Mucosa of descending colon (tissue), 3 donors: Measurements from ENCODE around the gene AGAP4. TPM values are rescaled to one million over a fixed set of nuclear protein-coding genes. Genes with fewer than 3 reads are reported as not detected.
"Not testable (repeated sequence)": the region's sequence is repeated elsewhere in the genome, so short reads cannot be mapped to it uniquely, and the experiment has no call there.

Experiments used
- ATAC-seq: fragments of 200-7000 bp; cut with Tn5 transposase; one replicate; pipeline ENCODE4 v1.9.1; 2020; ENCODE audit warnings: mild to moderate bottlenecking, moderate library complexity
- DNase-seq, 3 donors: peaks; one replicate each; pipeline ENCODE4 v3.0.0-alpha.2; 2020
- H3K36me3 ChIP-seq: fragments of 200-600 bp; one replicate; pipeline ENCODE4 v1.8.0; 2021; ENCODE audit warnings: low read depth, mild to moderate bottlenecking
- H3K4me1 ChIP-seq: fragments of 200-600 bp; one replicate; pipeline ENCODE4 v1.8.0; 2021; ENCODE audit warnings: low read depth, mild to moderate bottlenecking
- H3K4me3 ChIP-seq: fragments of 200-600 bp; one replicate; pipeline ENCODE4 v1.8.0; 2021; ENCODE audit warnings: mild to moderate bottlenecking
- H3K9me3 ChIP-seq: fragments of 200-600 bp; one replicate; pipeline ENCODE4 v1.8.0; 2021; ENCODE audit warnings: mild to moderate bottlenecking
- intact Hi-C, 2 donors: fragments of 100-400 bp; cut with DNase I in 1 of 2; cut with micrococcal nuclease in 1 of 2; formaldehyde crosslinking; loops; one replicate each; pipeline versions ENCODE4 v1.11.0 to v1.11.1; 2022; cut with DNase I, micrococcal nuclease
- total RNA-seq, 3 donors: library from RNA; stranded (reverse); fragmentation: NEBNext Ultra II Directional in 2 of 3; extraction: Animal tissue kit (Norgen Biotek cat#: 25700) in 2 of 3; gene quantifications; one replicate each; pipeline versions ENCODE4 v1.2.1 to v1.2.4, GENCODE V29; 2021 to 2023
- TF ChIP-seq, protein P1 (sequence below): fragments of 200-600 bp; IDR thresholded peaks from one replicate; pipeline ENCODE4 v1.8.0; 2022; ENCODE audit warnings: antibody characterized with exemption, mild to moderate bottlenecking
- donor health status: DM: no; HTN: no; CAD: no; lungs with moderate emphysema.
- donor health status: DM: no; HTN: no; CAD: no.
- donor health status: DM: no; HTN: yes; CAD: no.

AGAP4 gene
- total RNA-seq, 3 donors from 2014 or later = 13.2 to 19.8 (median 19.1) TPM

- ATAC-seq (no peak), DNase-seq (no peak)
- intact Hi-C loops = no loop called here
- TF ChIP-seq, protein P1, sequence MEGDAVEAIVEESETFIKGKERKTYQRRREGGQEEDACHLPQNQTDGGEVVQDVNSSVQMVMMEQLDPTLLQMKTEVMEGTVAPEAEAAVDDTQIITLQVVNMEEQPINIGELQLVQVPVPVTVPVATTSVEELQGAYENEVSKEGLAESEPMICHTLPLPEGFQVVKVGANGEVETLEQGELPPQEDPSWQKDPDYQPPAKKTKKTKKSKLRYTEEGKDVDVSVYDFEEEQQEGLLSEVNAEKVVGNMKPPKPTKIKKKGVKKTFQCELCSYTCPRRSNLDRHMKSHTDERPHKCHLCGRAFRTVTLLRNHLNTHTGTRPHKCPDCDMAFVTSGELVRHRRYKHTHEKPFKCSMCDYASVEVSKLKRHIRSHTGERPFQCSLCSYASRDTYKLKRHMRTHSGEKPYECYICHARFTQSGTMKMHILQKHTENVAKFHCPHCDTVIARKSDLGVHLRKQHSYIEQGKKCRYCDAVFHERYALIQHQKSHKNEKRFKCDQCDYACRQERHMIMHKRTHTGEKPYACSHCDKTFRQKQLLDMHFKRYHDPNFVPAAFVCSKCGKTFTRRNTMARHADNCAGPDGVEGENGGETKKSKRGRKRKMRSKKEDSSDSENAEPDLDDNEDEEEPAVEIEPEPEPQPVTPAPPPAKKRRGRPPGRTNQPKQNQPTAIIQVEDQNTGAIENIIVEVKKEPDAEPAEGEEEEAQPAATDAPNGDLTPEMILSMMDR = no peak
- Histone ChIP-seq H3K9me3 (no peaks in the 10 kb centered on the region), H3K36me3 (no peaks in the 10 kb centered on the region), H3K4me1 (no peaks in the 10 kb centered on the region), H3K4me3 (no peak overlapping the region)
Observed at GRCh38 chr10:45819552-45819951, 27.7 kb downstream of the AGAP4 start.

- H3K36me3 ChIP-seq = no peaks in the 10 kb centered on the region
- TF ChIP-seq, protein P1 = no peak
- intact Hi-C loops = no loop called here
- H3K4me1 ChIP-seq = no peaks in the 10 kb centered on the region
- no peak for DNase-seq
- no peak for ATAC-seq
- H3K4me3 ChIP-seq = no peak overlapping the region
- no peaks in the 10 kb centered on the region for H3K9me3 ChIP-seq
Observed at GRCh38 chr10:45817912-45818311, 29.4 kb downstream of the AGAP4 start.

DNA sequence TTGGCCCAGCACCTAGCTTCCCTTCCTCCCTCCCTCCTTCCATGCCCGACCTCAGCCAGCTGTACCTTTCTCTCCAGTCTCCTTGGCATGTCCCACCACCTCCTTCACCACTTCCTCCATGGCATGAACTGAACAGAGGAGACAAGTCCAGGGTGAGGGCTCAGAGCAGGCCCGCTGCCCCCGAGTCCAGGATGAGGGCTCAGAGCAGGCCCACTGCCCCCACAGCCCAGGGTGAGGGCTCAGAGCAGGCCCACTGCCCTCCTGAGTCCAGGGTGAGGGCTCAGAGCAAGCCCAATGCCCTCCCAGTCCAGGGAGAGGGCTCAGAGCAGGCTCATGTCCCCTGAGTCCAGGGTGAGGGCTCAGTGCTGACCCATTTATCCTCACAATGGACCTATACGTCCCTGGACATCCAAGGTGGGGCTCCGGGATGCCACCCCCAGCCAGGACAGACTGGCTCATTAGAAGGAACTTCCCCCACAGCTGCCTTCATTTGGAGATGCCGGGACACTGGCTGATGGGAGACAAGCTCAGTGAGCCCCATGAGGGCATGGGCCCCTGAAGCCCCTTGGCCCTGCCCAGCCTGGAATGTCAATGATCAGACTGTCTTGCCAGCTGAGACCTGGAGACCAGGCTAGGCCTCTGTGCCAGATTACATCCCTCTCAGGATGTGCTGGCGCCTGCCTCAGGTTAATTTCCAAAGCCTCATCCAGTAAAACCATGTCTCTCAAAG is 30.0 kb downstream of the AGAP4 start:
- Histone ChIP-seq H3K9me3 (no peaks in the 10 kb centered on the region), H3K4me3 (no peak overlapping the region), H3K36me3 (no peaks in the 10 kb centered on the region), H3K4me1 (no peaks in the 10 kb centered on the region)
- DNase-seq (no peak), ATAC-seq (no peak)
- TF ChIP-seq, protein P1 = no peak
- intact Hi-C loops = no loop called here

GRCh38 chr10:45814146-45814545 is 33.2 kb downstream of the AGAP4 start:
- H3K4me1 ChIP-seq, intact Hi-C loops, DNase-seq, H3K4me3 ChIP-seq, H3K9me3 ChIP-seq, ATAC-seq, H3K36me3 ChIP-seq: not testable (repeated sequence)

- intact Hi-C loops, H3K4me1 ChIP-seq, H3K36me3 ChIP-seq, ATAC-seq, DNase-seq, H3K9me3 ChIP-seq, H3K4me3 ChIP-seq: not testable (repeated sequence)
Observed at GRCh38 chr10:45812959-45813358, 34.3 kb downstream of the AGAP4 start.

GRCh38 chr10:45811075-45811474 is 36.2 kb downstream of the AGAP4 start:
- DNase-seq (no peak), ATAC-seq (no peak)
- H3K4me3 ChIP-seq = no peak overlapping the region
- no peaks in the 10 kb centered on the region for H3K4me1 ChIP-seq
- no peaks in the 10 kb centered on the region for H3K36me3 ChIP-seq
- intact Hi-C loops = no loop called here
- H3K9me3 ChIP-seq = no peaks in the 10 kb centered on the region
- TF ChIP-seq, protein P1 = no peak

- DNase-seq (no peak), ATAC-seq (no peak)
- no peak overlapping the region for H3K4me3 ChIP-seq
- TF ChIP-seq, protein P1 = no peak
- no peaks in the 10 kb centered on the region for H3K36me3 ChIP-seq
- intact Hi-C loops = no loop called here
- H3K4me1 ChIP-seq = no peaks in the 10 kb centered on the region
- no peaks in the 10 kb centered on the region for H3K9me3 ChIP-seq
Observed at GRCh38 chr10:45809837-45810236, 37.5 kb downstream of the AGAP4 start.

- H3K4me1 ChIP-seq, H3K36me3 ChIP-seq, intact Hi-C loops, H3K4me3 ChIP-seq, ATAC-seq, DNase-seq, H3K9me3 ChIP-seq: not testable (repeated sequence)
Observed at GRCh38 chr10:45804996-45805395, 42.3 kb downstream of the AGAP4 start.
